Astrocyte of the cerebellum (primary cell): ENCODE results near the gene GRIA2.

Experiments
- DNase-seq: peaks from one replicate; pipeline ENCODE4 v3.0.0-alpha.2; 2011; ENCODE audit warnings: low read depth
- H3K4me3 ChIP-seq: 2 replicates; pipeline ENCODE4 v1.5.1; 2011; ENCODE audit warnings: mild to moderate bottlenecking, low read depth, low read length, moderate library complexity
- in situ Hi-C: cut with HindIII; loops from 2 replicates; pipeline ENCODE4 v1.10.0; 2017; ENCODE audit warnings: low sequenced_read_pairs
- TF ChIP-seq, protein P1 (sequence below): IDR thresholded peaks from 2 replicates; pipeline ENCODE4 v1.5.1; 2012; ENCODE audit warnings: low read length, low read depth, moderate library complexity, mild to moderate bottlenecking; ENCODE audit errors: missing control alignments

The GRIA2 gene

DNA sequence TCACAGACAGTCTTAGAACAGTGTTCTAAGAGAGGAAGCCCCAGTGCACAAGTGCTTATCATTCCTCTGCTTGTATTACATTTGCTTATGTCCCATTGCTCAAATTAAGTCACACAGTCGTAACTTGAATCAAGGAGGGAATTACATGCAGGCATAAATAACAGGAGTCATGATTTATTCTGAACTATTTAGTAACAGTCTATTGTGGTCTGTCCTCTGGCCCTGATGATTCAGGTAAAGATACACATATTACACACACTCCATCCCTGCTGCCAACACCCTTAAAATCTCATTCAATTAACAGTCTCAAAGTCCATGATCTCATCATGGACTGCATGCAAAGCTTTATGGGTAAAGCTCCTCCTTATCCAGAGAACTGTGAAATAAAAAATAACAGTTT lies 60.1 kb downstream of the GRIA2 start:
- in situ Hi-C loops, result no loop called here
- H3K4me3 ChIP-seq, result no peak overlapping the region
- DNase-seq, result no peak
- TF ChIP-seq, protein P1, sequence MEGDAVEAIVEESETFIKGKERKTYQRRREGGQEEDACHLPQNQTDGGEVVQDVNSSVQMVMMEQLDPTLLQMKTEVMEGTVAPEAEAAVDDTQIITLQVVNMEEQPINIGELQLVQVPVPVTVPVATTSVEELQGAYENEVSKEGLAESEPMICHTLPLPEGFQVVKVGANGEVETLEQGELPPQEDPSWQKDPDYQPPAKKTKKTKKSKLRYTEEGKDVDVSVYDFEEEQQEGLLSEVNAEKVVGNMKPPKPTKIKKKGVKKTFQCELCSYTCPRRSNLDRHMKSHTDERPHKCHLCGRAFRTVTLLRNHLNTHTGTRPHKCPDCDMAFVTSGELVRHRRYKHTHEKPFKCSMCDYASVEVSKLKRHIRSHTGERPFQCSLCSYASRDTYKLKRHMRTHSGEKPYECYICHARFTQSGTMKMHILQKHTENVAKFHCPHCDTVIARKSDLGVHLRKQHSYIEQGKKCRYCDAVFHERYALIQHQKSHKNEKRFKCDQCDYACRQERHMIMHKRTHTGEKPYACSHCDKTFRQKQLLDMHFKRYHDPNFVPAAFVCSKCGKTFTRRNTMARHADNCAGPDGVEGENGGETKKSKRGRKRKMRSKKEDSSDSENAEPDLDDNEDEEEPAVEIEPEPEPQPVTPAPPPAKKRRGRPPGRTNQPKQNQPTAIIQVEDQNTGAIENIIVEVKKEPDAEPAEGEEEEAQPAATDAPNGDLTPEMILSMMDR, result no peak

DNA sequence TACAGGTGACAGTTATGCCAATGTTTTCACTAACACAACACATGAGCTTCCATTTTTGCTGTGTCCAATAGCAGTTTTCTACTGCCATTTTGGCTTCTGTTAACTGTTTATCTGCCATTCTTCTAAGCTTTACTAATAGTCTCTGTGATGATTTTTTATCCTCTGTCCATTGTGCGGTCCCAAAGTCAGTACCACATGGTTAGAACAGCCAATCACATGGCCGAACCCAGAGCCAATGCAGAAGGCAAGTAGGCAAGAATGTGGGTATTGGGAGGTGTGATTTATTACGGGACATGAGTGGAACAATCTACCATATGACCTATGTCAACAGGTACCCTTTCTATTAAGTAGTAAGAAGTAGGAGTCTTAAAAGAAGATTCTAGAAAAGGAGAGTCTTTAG lies 61.5 kb downstream of the GRIA2 start:
- DNase-seq, result no peak
- H3K4me3 ChIP-seq, result no peak overlapping the region
- in situ Hi-C loops, result no loop called here
- TF ChIP-seq, protein P1, result no peak

DNA sequence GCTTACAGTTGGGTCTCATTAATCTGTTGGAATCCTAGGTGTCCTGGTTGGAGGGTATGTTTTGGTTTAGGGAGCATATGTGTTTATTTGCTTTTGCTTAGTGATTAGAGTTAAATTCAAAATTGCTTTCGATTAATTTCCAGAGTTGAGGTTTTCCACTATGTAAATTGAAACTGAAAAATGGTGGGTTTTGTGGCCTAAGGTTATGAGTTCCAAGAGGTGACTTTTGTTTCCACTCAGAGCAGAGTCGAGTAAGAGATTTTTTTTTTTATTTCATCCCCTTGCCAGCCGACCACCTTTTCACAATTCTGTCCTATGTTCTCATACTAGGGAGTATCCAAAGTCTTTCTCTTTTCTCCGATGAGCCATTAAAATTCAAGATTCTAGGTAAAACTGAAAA lies 66.9 kb downstream of the GRIA2 start:
- no peak overlapping the region for H3K4me3 ChIP-seq
- DNase-seq, result no peak
- in situ Hi-C loops, result no loop called here
- TF ChIP-seq, protein P1, result no peak

DNA sequence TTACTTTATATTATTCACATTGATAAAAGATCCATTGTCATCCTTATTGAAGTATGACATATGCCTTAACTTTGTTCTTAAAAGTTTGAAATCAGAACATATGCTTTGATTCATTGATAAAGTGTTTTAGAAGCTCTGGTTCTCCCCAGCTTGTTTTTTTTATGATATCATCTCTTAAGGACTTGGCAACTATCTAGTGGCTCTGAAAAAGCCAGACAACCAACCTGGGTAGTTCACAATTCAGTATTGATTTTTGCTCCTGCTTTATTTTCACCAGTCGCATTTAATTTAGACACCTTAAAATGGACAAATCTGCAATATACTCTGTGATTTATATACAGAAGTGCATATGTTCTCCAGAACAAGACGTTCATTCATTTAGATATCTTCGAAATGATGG lies 70.1 kb downstream of the GRIA2 start:
- in situ Hi-C loops, result no loop called here
- TF ChIP-seq, protein P1, result no peak
- no peak for DNase-seq
- no peak overlapping the region for H3K4me3 ChIP-seq

DNA sequence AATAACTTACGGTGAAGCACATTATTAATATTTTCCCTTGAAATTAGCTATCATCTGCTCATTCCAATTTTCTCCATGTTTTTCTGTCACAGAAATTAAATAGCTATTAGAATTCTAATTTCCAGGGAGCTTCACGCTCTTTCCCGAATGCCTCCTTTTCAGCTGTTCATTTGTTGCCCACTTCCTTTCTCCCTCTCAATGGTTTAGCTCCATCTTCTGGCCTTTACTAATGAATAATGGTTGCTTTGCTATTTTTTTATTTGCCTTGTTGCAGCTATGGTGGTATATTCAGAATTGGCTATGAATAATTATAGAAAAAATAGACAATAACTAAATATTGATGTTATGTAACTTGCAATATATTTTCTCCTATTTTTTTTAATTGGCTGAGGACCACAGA lies 70.5 kb downstream of the GRIA2 start:
- TF ChIP-seq, protein P1, result no peak
- in situ Hi-C loops, result no loop called here
- H3K4me3 ChIP-seq, result no peak overlapping the region
- DNase-seq, result no peak

DNA sequence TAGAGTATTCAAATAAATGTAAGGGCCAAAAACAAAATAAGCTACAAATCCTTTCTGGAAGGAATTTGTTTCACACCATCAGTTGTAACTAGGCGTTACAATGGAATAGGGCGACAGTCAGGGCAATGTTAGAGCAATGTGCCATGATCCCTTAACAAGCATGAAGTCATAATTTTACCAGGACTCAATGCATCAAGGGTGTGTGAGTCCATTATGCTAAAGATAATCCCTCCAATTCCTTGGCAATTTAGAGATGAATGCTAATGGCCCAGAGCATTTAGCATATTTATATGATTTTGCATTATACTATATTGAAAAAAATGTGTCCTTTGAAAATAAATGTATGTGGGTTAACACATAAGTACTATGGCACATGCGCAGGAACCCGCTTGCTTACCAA lies 73.1 kb downstream of the GRIA2 start:
- no peak overlapping the region for H3K4me3 ChIP-seq
- in situ Hi-C loops, result no loop called here
- TF ChIP-seq, protein P1, result no peak
- no peak for DNase-seq

DNA sequence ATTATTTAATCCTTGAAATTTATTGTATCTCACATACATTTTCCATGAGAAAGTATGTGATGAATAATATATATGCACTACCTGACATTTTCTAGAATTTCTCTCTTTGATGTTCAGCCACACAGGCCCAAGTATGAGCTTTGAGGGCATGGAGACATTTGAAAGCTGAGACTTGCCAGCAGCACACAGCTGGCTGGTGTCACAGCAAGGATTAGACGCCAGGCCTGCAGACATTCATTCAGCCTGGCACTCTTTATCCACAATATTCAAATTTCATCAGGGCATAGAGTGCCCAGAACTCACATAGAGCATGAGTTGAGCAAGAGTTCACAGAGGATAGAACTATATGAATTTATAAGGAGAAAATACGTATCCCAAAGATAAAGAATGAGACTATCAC lies 74.0 kb downstream of the GRIA2 start:
- TF ChIP-seq, protein P1, result no peak
- in situ Hi-C loops, result no loop called here
- no peak for DNase-seq

More for the DNA sequence above, 74.0 kb downstream of the GRIA2 start:
- H3K4me3 ChIP-seq, result no peak overlapping the region
